SJCRH30 (cell line): ENCODE data around the gene LIN7A. TPM values are rescaled to one million over a fixed set of nuclear protein-coding genes. Genes with fewer than 3 reads are reported as not detected.
A peak's percentile ranks its signal among the peaks of the same experiment; 100 is the strongest.

Experiments
- DNase-seq, 2 experiments: peaks; one replicate each; pipeline ENCODE4 v3.0.0-alpha.2; 2015 to 2020
- H3K27ac ChIP-seq: fragments of 250-450 bp; sonication (Bioruptor Pico); 2 replicates; pipeline ENCODE4 v1.5.1; 2020; ENCODE audit warnings: mild to moderate bottlenecking, moderate library complexity
- H3K27me3 ChIP-seq: fragments of 250-450 bp; sonication (Bioruptor Pico); 2 replicates; pipeline ENCODE4 v1.5.1; 2020; ENCODE audit warnings: mild to moderate bottlenecking, moderate library complexity
- H3K36me3 ChIP-seq: fragments of 250-450 bp; sonication (Bioruptor Pico); 2 replicates; pipeline ENCODE4 v1.5.1; 2020; ENCODE audit warnings: mild to moderate bottlenecking, moderate library complexity
- H3K4me1 ChIP-seq: fragments of 250-450 bp; sonication (Bioruptor Pico); 2 replicates; pipeline ENCODE4 v1.5.1; 2020; ENCODE audit warnings: mild to moderate bottlenecking, moderate library complexity
- H3K4me3 ChIP-seq: fragments of 250-450 bp; sonication (Bioruptor Pico); 2 replicates; pipeline ENCODE4 v1.5.1; 2020; ENCODE audit warnings: mild to moderate bottlenecking, moderate library complexity
- H3K9me3 ChIP-seq: fragments of 250-450 bp; sonication (Bioruptor Pico); replicated peaks from 2 replicates; pipeline ENCODE4 v1.5.1; 2020; ENCODE audit warnings: mild to moderate bottlenecking, moderate library complexity
- total RNA-seq: library from RNA; depleted of rRNA; stranded (reverse); fragments of >200 nt; shearing (Covaris generic); gene quantifications from 2 replicates; pipeline ENCODE4 v1.2.3, GENCODE V29; 2014

LIN7A gene
- total RNA-seq, 1 experiment from 2014 or later: 57.8 TPM

DNA sequence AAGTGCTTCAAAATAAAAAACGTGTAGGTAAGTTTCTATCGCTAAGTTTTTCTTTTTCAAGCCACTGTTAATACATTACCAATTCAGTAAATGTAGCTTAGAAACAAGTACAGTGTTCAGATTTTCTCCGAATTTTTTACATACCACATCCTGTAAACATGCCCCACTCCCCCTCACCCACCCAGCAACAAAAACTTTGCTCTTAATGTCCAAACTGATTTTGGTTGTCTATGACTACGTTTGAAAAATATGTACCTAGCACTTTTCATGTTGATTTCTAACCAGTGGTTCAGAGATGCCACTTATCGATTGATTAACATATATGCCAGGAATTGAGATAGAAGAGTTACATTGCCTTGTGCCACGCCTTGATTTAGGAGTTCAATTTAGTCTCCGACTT lies 663 bp upstream of the LIN7A start:
- Histone ChIP-seq H3K4me3 (peak overlapping the region; percentile 97), H3K27ac (peak overlapping the region; percentile 91; the same call in 1 of the 2 replicates)

GRCh38 chr12:80936642-80937390 lies 918 bp downstream of the LIN7A start:
- Histone ChIP-seq H3K27me3 (no peaks in the 10 kb centered on the region), H3K4me1 (peaks cover 22% of the 10 kb centered on the region), H3K36me3 (peaks cover 3% of the 10 kb centered on the region; the same call in 1 of the 2 replicates), H3K27ac (peak overlapping the region; percentile 91), H3K4me3 (peak overlapping the region; percentile 97), H3K9me3 (no peaks in the 10 kb centered on the region)
- peak; percentile 70 to 80 for DNase-seq

More for the DNA sequence above, 663 bp upstream of the LIN7A start:
- H3K9me3 ChIP-seq: no peaks in the 10 kb centered on the region
- H3K4me1 ChIP-seq: peaks cover 9% of the 10 kb centered on the region
- no peak for DNase-seq
- H3K27me3 ChIP-seq: no peaks in the 10 kb centered on the region
- H3K36me3 ChIP-seq: no peaks in the 10 kb centered on the region

- Histone ChIP-seq H3K27me3 (no peaks in the 10 kb centered on the region), H3K27ac (peak overlapping the region; percentile 91), H3K4me3 (peak overlapping the region; percentile 97), H3K36me3 (peaks cover 3% of the 10 kb centered on the region; the same call in 1 of the 2 replicates), H3K9me3 (no peaks in the 10 kb centered on the region), H3K4me1 (peaks cover 24% of the 10 kb centered on the region)
- DNase-seq: no peak
Measured at GRCh38 chr12:80936353-80936641, 1.4 kb downstream of the LIN7A start.

- peaks cover 24% of the 10 kb centered on the region for H3K4me1 ChIP-seq
- DNase-seq: no peak
Measured at GRCh38 chr12:80935111-80935510, 2.6 kb downstream of the LIN7A start.

GRCh38 chr12:80925983-80926382 lies 11.8 kb downstream of the LIN7A start:
- no peak for DNase-seq
- no peak overlapping the region for H3K27ac ChIP-seq
- no peak overlapping the region for H3K4me3 ChIP-seq
- no peaks in the 10 kb centered on the region for H3K27me3 ChIP-seq
- H3K36me3 ChIP-seq: peaks cover 21% of the 10 kb centered on the region
- H3K9me3 ChIP-seq: no peaks in the 10 kb centered on the region
- H3K4me1 ChIP-seq: no peaks in the 10 kb centered on the region

More at GRCh38 chr12:80935111-80935510, 2.6 kb downstream of the LIN7A start:
- Histone ChIP-seq H3K4me3 (peak overlapping the region; percentile 97), H3K27ac (peak overlapping the region; percentile 91; the same call in 1 of the 2 replicates), H3K36me3 (peaks cover 6% of the 10 kb centered on the region; the same call in 1 of the 2 replicates), H3K27me3 (no peaks in the 10 kb centered on the region), H3K9me3 (no peaks in the 10 kb centered on the region)

- no peak for DNase-seq
- H3K27me3 ChIP-seq: no peaks in the 10 kb centered on the region
- no peaks in the 10 kb centered on the region for H3K9me3 ChIP-seq
- no peak overlapping the region for H3K27ac ChIP-seq
- H3K4me1 ChIP-seq: no peaks in the 10 kb centered on the region
- H3K36me3 ChIP-seq: peaks cover 20% of the 10 kb centered on the region
- H3K4me3 ChIP-seq: no peak overlapping the region
Measured at GRCh38 chr12:80925237-80925636, 12.5 kb downstream of the LIN7A start.

GRCh38 chr12:80924437-80924836 lies 13.3 kb downstream of the LIN7A start:
- no peak overlapping the region for H3K4me3 ChIP-seq
- H3K36me3 ChIP-seq: peaks cover 20% of the 10 kb centered on the region
- no peaks in the 10 kb centered on the region for H3K9me3 ChIP-seq
- no peaks in the 10 kb centered on the region for H3K27me3 ChIP-seq
- no peak for DNase-seq
- H3K27ac ChIP-seq: no peak overlapping the region
- H3K4me1 ChIP-seq: no peaks in the 10 kb centered on the region

- no peaks in the 10 kb centered on the region for H3K27me3 ChIP-seq
- no peak overlapping the region for H3K27ac ChIP-seq
- DNase-seq: no peak
- H3K9me3 ChIP-seq: no peaks in the 10 kb centered on the region
- no peaks in the 10 kb centered on the region for H3K4me1 ChIP-seq
- no peak overlapping the region for H3K4me3 ChIP-seq
- peaks cover 7% of the 10 kb centered on the region for H3K36me3 ChIP-seq
Measured at GRCh38 chr12:80920006-80920405, 17.7 kb downstream of the LIN7A start.

- no peaks in the 10 kb centered on the region for H3K27me3 ChIP-seq
- no peak for DNase-seq
Measured at GRCh38 chr12:80917651-80918050, 20.1 kb downstream of the LIN7A start.

GRCh38 chr12:80912901-80913770 lies 24.6 kb downstream of the LIN7A start:
- DNase-seq: no peak
- Histone ChIP-seq H3K4me3 (no peak overlapping the region), H3K36me3 (peaks cover 12% of the 10 kb centered on the region)

More at GRCh38 chr12:80917651-80918050, 20.1 kb downstream of the LIN7A start:
- Histone ChIP-seq H3K36me3 (peaks cover 7% of the 10 kb centered on the region), H3K4me1 (no peaks in the 10 kb centered on the region), H3K27ac (no peak overlapping the region), H3K9me3 (no peaks in the 10 kb centered on the region), H3K4me3 (no peak overlapping the region)

DNA sequence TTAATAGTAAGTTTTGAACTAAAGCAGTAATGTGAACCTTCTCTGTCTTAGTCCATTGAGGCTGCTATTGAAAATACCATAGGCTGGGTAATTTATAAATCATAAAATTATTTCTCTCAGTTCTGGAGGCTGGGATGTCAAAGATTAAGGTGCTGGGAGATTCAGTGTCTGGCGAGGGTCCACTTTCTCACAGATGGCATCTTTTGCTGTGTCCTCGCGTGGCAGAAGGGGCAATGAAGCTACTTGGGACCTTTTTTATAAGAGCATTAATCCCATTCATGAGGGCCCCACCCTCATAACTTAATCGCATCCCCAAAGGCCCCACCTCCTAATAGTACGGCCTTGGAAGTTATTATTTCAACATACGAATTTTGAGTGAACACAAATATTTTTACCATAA lies 28.4 kb downstream of the LIN7A start:
- H3K27ac ChIP-seq: no peak overlapping the region
- DNase-seq: no peak
- H3K9me3 ChIP-seq: no peaks in the 10 kb centered on the region
- no peaks in the 10 kb centered on the region for H3K27me3 ChIP-seq
- no peak overlapping the region for H3K4me3 ChIP-seq
- peaks cover 11% of the 10 kb centered on the region for H3K36me3 ChIP-seq
- H3K4me1 ChIP-seq: no peaks in the 10 kb centered on the region

More at GRCh38 chr12:80912901-80913770, 24.6 kb downstream of the LIN7A start:
- Histone ChIP-seq H3K27me3 (no peaks in the 10 kb centered on the region), H3K9me3 (no peaks in the 10 kb centered on the region), H3K27ac (no peak overlapping the region), H3K4me1 (no peaks in the 10 kb centered on the region)

DNA sequence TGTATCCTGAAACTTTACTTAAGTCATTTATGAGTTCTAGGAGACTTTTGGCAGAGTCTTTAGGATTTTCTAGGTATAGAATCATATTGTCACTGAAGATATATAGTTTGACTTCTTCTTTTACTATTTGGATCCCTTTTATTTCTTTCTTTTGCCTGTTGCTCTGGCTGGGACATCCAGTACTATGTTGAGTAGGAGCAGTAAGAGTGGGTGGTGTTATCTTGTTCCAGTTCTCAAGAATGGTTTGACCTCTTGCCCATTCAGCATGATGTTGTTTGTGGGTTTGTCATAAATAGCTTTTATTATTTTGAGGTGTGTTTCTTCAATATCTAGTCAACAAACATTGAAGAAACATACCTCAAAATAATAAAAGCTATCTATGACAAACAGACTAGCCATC lies 35.0 kb downstream of the LIN7A start:
- Histone ChIP-seq H3K27me3 (no peaks in the 10 kb centered on the region), H3K27ac (no peak overlapping the region), H3K4me3 (no peak overlapping the region), H3K36me3 (peaks cover 10% of the 10 kb centered on the region; the same call in 1 of the 2 replicates), H3K4me1 (no peaks in the 10 kb centered on the region), H3K9me3 (0 out of 2 replicates have a peak, but pooled peaks cover 2% of the 10 kb centered on the region)
- no peak for DNase-seq

GRCh38 chr12:80901661-80902060 lies 36.1 kb downstream of the LIN7A start:
- H3K27ac ChIP-seq: no peak overlapping the region
- 0 out of 2 replicates have a peak, but pooled peaks cover 2% of the 10 kb centered on the region for H3K9me3 ChIP-seq
- peaks cover 10% of the 10 kb centered on the region; the same call in 1 of the 2 replicates for H3K36me3 ChIP-seq
- H3K4me3 ChIP-seq: no peak overlapping the region
- H3K27me3 ChIP-seq: no peaks in the 10 kb centered on the region
- no peak for DNase-seq
- H3K4me1 ChIP-seq: no peaks in the 10 kb centered on the region

DNA sequence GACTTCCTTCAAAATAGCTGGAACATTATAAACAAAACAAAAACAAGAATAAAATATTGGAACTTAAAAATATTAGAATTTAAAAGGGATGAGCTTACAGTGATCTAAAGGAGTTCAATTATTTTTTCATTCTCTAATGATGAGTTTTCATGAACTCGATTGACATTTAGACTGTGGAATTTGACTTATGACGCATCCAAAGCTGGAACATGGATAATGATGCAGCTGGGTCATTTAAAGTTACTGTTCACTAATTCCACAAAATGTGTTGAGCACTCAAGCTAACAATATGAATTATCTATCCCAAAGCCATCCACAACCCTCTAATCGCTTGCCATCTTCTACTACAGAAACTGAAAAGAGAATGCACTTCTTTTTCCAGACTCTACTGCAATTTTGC lies 42.5 kb downstream of the LIN7A start:
- Histone ChIP-seq H3K27ac (no peak overlapping the region), H3K9me3 (0 out of 2 replicates have a peak, but pooled peaks cover 2% of the 10 kb centered on the region), H3K27me3 (no peaks in the 10 kb centered on the region), H3K36me3 (no peaks in the 10 kb centered on the region), H3K4me3 (no peak overlapping the region), H3K4me1 (peaks cover 6% of the 10 kb centered on the region; the same call in 1 of the 2 replicates)
- no peak for DNase-seq

- Histone ChIP-seq H3K27me3 (no peaks in the 10 kb centered on the region), H3K27ac (no peak overlapping the region), H3K9me3 (0 out of 2 replicates have a peak, but pooled peaks cover 2% of the 10 kb centered on the region), H3K4me3 (no peak overlapping the region), H3K4me1 (peaks cover 6% of the 10 kb centered on the region; the same call in 1 of the 2 replicates), H3K36me3 (peaks cover 6% of the 10 kb centered on the region; the same call in 1 of the 2 replicates)
- DNase-seq: no peak
Measured at GRCh38 chr12:80894179-80894578, 43.6 kb downstream of the LIN7A start.
